ENCODE data around the gene EPC1. TPM values are rescaled to one million over a fixed set of nuclear protein-coding genes. Genes with fewer than 3 reads are reported as not detected.

The EPC1 gene
- total and polyA plus RNA-seq, 9 of the 15 experiments (the other 6 are each of a cell fraction or from before 2014, with no cell fraction given) = 7.0 to 43.6 (median 16.1) TPM

DNA sequence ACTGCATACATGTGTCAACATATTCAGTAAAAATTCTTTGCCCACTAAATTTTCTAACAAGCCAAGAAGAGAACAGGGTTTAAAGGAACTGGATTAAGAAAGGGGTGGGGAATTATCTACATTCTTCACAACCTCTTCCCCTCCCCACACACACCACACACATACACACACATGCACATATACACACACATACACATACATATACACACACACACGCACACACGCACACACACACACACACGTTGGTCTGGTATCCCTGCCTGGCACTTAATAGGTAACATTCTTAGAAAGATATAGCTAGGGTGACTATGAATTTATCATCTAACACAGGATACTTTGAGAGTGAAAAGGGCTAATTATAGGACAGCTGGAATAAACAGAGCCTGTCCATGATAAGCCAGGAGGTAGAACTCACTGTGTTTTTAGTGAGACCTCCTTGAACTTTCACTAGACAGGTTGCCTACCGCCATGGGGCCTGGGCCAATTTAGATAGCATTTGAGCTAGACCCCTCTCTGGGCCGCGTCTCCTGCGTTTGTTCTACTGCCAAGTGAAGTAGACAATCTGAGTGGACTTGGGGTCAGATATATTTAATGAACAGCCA lies 33.1 kb upstream of the EPC1 start (continued):
- TF ChIP-seq LEF1 (IDR thresholded peaks at IDR 0.05) = peak; percentile 55; the same call in 1 of the 2 replicates
- TF ChIP-seq, protein P1, sequence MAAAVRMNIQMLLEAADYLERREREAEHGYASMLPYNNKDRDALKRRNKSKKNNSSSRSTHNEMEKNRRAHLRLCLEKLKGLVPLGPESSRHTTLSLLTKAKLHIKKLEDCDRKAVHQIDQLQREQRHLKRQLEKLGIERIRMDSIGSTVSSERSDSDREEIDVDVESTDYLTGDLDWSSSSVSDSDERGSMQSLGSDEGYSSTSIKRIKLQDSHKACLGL (CRISPR knock-in tag; IDR thresholded peaks at IDR 0.05; ENCODE audit: borderline replicate concordance, poor library complexity, severe bottlenecking) = no peak
- TF ChIP-seq SREBF2 (CRISPR knock-in tag; IDR thresholded peaks at IDR 0.05) = no peak
- TF ChIP-seq, protein P2, sequence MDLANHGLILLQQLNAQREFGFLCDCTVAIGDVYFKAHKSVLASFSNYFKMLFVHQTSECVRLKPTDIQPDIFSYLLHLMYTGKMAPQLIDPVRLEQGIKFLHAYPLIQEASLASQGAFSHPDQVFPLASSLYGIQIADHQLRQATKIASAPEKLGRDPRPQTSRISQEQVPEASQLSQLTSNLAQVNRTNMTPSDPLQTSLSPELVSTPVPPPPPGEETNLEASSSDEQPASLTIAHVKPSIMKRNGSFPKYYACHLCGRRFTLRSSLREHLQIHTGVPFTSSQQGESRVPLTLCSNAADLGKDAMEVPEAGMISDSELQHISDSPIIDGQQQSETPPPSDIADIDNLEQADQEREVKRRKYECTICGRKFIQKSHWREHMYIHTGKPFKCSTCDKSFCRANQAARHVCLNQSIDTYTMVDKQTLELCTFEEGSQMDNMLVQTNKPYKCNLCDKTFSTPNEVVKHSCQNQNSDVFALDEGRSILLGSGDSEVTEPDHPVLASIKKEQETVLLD (IDR thresholded peaks at IDR 0.05) = peak; percentile 73; the same call in 1 of the 2 replicates
- TF ChIP-seq, protein P3, sequence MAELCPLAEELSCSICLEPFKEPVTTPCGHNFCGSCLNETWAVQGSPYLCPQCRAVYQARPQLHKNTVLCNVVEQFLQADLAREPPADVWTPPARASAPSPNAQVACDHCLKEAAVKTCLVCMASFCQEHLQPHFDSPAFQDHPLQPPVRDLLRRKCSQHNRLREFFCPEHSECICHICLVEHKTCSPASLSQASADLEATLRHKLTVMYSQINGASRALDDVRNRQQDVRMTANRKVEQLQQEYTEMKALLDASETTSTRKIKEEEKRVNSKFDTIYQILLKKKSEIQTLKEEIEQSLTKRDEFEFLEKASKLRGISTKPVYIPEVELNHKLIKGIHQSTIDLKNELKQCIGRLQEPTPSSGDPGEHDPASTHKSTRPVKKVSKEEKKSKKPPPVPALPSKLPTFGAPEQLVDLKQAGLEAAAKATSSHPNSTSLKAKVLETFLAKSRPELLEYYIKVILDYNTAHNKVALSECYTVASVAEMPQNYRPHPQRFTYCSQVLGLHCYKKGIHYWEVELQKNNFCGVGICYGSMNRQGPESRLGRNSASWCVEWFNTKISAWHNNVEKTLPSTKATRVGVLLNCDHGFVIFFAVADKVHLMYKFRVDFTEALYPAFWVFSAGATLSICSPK (IDR thresholded peaks at IDR 0.05; ENCODE audit: borderline replicate concordance) = peak; percentile 75; the same call in 1 of the 2 replicates
- peak in 1 of 2 experiments; percentile 85; a peak in 3 of 4 replicates for TF ChIP-seq KDM1A (IDR thresholded peaks at IDR 0.05)
- TF ChIP-seq ZNF668 (CRISPR knock-in tag; IDR thresholded peaks at IDR 0.05) = no peak
- TF ChIP-seq, protein P4, sequence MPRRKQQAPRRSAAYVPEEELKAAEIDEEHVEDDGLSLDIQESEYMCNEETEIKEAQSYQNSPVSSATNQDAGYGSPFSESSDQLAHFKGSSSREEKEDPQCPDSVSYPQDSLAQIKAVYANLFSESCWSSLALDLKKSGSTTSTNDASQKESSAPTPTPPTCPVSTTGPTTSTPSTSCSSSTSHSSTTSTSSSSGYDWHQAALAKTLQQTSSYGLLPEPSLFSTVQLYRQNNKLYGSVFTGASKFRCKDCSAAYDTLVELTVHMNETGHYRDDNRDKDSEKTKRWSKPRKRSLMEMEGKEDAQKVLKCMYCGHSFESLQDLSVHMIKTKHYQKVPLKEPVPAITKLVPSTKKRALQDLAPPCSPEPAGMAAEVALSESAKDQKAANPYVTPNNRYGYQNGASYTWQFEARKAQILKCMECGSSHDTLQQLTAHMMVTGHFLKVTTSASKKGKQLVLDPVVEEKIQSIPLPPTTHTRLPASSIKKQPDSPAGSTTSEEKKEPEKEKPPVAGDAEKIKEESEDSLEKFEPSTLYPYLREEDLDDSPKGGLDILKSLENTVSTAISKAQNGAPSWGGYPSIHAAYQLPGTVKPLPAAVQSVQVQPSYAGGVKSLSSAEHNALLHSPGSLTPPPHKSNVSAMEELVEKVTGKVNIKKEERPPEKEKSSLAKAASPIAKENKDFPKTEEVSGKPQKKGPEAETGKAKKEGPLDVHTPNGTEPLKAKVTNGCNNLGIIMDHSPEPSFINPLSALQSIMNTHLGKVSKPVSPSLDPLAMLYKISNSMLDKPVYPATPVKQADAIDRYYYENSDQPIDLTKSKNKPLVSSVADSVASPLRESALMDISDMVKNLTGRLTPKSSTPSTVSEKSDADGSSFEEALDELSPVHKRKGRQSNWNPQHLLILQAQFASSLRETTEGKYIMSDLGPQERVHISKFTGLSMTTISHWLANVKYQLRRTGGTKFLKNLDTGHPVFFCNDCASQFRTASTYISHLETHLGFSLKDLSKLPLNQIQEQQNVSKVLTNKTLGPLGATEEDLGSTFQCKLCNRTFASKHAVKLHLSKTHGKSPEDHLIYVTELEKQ (CRISPR knock-in tag; IDR thresholded peaks at IDR 0.05) = no peak
- TF ChIP-seq, protein P5, sequence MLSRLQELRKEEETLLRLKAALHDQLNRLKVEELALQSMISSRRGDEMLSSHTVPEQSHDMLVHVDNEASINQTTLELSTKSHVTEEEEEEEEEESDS (CRISPR knock-in tag; IDR thresholded peaks at IDR 0.05) = no peak
- peak; percentile 67; the same call in 1 of the 2 replicates for TF ChIP-seq SMARCA4 (IDR thresholded peaks at IDR 0.05)
- TF ChIP-seq, protein P6, sequence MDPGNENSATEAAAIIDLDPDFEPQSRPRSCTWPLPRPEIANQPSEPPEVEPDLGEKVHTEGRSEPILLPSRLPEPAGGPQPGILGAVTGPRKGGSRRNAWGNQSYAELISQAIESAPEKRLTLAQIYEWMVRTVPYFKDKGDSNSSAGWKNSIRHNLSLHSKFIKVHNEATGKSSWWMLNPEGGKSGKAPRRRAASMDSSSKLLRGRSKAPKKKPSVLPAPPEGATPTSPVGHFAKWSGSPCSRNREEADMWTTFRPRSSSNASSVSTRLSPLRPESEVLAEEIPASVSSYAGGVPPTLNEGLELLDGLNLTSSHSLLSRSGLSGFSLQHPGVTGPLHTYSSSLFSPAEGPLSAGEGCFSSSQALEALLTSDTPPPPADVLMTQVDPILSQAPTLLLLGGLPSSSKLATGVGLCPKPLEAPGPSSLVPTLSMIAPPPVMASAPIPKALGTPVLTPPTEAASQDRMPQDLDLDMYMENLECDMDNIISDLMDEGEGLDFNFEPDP (CRISPR knock-in tag; IDR thresholded peaks at IDR 0.05) = no peak
- TF ChIP-seq HLTF (IDR thresholded peaks at IDR 0.05) = peak; percentile 90; the same call in 1 of the 2 replicates
- TF ChIP-seq, protein P7, sequence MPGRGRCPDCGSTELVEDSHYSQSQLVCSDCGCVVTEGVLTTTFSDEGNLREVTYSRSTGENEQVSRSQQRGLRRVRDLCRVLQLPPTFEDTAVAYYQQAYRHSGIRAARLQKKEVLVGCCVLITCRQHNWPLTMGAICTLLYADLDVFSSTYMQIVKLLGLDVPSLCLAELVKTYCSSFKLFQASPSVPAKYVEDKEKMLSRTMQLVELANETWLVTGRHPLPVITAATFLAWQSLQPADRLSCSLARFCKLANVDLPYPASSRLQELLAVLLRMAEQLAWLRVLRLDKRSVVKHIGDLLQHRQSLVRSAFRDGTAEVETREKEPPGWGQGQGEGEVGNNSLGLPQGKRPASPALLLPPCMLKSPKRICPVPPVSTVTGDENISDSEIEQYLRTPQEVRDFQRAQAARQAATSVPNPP (IDR thresholded peaks at IDR 0.05; ENCODE audit: borderline replicate concordance, insufficient read depth, insufficient read length) = no peak
- peak; percentile 45 to 46; a peak in 1 of 4 replicates for TF ChIP-seq TRIM24 (IDR thresholded peaks at IDR 0.05)
- TF ChIP-seq NCOA2 (IDR thresholded peaks at IDR 0.05; ENCODE audit: partially characterized antibody in 2 of 2) = no peak
- TF ChIP-seq ARHGAP35 (IDR thresholded peaks at IDR 0.05; ENCODE audit: partially characterized antibody) = peak; percentile 46

Data from K562 (cell line).